Fibroblast of skin of abdomen (primary cell): ENCODE measurements around the gene ZNF638.

Source experiments
- DNase-seq: peaks from one replicate; pipeline ENCODE4 v3.0.0-alpha.2; 2013

Gene ZNF638

DNA sequence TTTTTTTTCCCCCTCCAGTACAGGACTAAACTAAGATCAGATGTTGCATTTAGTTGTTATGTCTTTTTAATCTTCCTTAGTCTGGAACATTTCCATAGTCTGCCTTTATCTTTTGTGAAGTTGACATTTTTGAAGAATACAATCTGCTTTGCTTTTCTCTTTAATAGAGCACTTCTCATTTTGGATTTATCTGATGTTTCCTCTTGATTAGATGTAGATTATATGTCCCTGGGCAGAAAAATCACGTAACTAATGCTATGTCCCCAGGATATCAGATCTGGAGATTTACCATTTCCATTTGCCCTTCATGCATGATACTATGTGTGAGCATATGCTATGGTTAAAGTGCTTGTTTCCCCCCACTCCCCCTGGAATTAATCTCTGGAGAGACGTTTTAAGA is 6.2 kb downstream of the ZNF638 start:
- DNase-seq = no peak

DNA sequence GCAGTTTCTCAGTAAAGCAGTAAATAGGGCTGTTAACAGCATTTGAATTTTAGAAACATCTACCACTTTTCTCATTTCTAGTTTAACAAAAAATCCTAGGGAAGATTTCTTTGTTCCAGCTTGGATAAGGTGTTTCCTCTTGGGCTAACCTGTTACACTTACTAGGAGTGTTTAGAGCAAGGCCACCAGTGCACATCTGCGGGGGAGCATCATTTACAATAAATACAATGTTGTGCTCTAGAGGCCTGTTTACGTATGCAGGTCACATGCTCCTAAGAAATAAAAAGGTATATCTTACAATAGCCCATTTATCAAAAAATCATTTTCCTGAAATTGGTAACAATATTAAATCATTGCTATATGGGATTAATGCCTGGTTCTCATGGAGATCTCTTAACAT is 8.1 kb downstream of the ZNF638 start:
- no peak for DNase-seq

DNA sequence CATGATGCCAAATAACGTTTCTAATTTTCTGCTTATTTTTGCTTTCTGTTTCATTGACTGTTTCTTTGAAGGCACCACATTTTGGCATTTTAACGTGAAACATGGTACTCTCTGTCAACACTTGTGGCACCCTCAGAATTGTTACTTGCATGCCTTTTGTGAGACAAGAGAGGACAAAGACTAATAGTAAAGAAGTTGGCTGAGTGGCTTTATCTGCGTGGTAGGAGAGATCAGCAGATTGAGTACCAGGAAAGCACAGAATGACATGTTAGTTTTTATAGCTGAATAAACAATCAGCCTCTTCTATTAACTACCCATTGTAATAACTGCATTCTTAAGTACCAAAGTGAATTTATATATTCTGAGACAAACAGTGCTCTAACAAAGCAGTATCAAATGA is 8.6 kb downstream of the ZNF638 start:
- DNase-seq = no peak

DNA sequence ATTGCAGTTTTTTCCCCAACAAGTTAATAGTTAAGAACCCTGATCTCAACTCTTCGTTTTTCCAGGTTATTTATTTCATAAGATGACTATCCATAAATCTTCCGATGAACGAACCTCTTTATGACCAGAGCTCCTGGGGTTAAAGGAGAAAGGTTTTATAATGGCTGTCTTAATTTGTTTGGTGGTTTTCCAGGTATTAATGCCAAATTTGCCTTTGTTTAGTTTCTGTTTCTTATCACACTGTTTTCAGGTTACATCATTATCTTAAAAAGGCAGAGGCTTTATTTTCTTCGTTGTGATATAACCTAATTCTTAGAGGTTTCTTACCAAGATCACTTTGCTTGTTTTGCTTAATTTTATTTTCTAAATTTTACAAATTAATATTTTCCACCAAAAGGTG is 10.1 kb downstream of the ZNF638 start:
- DNase-seq = no peak

DNA sequence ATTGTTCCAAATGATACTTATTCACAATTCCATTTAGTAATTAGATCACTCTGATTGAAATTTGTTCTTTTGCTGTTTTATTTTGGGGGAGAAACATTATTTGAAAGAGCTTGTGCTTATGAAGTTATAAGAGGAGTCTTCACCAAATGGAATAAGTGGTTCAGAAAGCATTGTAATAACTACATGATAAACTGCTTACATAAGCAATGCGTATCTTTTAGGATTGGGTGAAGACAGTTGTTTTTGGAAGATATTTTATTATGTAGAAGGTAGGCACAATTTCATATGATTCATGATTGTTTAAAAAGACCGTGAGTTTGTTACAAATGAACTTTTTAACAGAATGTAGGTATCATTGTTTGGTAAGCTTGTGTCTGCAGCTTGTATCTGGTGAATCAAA is 14.5 kb downstream of the ZNF638 start:
- DNase-seq = no peak

DNA sequence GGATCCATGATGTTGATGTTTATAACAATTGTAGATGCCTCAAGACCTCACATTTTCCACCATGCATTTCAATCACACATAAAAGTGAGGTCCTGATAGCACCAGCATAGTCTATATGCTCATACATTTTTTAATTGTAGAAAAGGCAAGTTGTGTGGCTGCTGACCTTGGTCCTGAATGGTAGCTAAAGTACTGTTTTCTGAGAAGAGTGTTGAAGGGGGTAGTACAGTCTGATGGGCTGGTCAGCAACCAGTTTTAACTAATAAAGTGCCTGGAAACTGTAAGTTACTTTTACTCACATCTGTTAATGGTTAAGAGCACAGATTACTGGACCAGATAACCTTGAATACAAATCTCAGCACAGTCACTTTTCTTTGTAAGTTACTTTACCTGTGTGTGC is 15.9 kb downstream of the ZNF638 start:
- DNase-seq = peak; percentile 18

DNA sequence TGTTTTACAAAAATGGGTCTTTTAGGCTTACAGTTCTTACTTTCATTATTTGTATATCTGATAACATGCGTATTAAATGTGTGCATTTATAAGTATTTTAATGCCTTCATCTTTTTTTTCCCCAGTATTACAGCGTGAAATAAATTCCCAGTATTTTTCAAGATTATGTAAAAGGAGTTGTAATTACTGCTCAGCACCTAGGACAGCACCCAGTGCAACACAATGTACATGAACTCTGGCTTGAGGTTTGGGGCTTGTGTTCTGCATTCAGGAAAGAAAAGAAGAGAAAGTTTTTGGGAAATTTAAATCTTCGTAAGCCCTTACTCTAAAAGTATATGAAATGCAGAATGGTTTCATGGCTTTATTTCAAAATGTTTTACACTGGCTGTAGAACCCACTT is 16.7 kb downstream of the ZNF638 start:
- peak; percentile 38 for DNase-seq

DNA sequence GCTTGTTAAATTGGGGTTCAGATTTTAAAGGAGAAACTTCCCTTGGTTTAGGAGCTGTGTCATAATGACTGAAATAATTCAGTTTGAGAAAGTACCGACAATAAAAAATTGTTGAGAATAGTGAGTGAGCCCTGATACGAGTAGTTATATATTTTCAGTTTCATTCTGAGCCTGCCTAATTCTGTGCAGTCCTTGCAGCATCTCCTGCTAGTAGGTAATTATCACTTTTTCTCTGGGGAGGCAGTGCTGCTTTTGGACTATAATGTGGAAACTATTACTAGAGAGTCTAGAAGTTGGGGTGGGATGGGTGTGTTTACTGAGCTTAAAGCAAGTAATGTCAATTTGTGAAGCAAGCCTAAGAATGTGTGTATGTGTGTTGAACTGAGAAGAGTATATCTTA is 21.7 kb downstream of the ZNF638 start:
- DNase-seq = no peak

DNA sequence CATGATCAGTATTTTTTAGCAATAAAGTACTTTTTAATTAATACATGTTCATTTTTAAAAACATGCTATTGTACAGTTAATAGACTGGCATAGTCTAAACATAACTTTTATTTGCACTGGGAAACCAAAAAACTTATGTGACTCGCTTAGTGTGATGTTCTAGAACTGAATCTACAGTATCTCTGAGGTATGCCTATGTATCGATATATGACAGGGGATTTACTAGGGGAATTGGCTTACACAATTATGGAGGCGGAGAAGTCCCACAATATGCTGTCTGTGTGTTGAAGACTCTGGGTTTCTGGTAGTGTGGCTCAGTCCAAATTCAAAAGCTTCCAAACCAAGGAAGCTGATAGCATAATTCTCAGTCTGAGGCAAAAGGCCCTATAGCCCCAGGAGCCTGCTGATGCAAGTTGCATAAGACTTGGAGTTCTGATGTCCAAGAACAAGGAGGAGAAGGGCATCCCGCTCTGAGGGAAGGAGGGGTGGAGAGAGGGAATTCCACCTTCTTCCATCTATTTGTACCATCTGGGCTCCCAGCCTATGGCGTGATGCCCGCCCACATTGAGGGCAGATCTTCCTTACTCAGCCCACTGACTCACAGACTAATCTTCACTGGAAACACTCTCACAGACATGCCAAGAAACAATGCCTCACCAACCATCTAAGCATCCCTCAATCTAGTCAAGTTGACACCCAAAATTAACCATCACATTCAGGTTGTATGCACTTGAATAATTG is 27.5 kb downstream of the ZNF638 start:
- peak; percentile 28 for DNase-seq

DNA sequence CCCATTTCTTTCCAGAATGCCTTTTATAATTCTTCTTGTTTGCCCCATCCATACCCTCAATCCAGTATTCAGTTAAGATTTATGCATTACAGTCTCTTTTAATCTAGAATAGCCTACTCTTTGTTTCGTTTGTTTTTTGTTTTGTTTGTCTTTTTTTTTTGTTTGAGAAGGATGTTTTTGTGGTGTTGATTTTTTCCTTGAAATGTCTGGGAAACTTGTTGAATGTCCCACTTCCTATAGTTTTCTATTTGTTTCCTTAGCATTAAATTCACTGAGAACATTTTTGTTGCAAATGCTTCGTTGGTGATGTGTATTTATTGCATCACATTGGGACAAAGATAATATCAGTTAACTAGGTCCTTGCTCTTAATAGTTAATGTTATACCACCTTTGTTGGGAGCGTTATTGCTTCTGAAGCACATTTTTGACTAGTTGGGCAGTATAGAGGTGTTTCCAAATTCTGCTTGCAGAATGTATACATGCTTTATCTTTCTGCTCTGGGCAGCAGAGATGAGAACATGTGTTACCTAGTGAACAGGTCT is 28.9 kb downstream of the ZNF638 start:
- DNase-seq = no peak

DNA sequence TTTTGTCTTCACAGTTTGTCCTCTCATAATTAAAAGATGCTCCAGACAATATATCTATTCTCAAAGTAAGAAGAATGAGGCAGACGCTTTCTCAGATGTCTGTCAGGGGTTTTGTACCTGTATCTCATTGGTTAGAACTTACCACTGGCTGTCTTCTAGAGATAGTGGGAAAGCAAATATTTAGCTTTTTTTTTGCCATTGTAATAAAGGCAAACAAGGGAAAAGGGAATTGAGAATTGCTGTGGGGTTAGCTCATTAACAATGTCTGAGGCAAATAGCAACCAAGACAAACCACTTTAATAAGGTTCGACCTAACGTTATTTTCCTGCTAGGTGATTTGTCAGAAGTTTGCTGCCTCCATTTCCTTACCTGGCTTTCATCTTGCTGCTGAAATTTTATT is 30.0 kb downstream of the ZNF638 start:
- no peak for DNase-seq

DNA sequence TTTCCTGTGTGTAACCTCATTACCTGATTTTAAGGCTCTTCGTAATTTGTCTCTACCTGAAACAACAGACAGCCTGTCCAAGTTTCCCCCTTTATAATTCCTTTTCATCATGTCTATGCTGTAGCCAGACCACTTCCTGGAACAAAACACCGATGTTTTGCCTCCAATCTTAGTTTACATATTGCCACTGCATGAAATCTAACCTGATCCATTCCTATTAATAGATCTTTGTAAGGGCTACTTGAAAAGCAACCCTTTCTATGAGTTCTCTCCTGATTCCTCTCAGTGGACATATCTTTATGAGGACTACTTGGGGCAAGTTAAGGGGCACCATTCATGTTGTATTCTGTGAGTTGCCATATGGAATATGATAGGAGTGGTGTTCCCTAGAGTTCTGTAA is 30.9 kb downstream of the ZNF638 start:
- DNase-seq = no peak

DNA sequence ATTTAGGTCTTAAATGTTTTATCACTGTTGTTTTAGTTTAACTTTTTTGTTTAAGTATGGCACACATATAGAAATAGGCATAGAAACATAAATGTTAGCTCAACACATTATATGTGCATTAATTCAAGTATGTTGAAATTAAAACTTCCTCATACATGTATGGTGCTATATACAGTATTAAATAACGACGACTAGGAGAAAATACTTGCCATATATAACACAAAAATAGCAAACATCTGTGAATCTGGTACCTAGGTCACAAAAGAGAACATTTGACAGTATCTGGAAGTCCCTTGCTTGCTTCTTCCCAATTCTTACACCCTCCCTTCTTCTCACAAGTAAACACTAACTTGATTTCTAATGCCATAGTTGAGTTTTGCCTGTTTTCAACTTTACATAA is 38.4 kb downstream of the ZNF638 start:
- DNase-seq = no peak

DNA sequence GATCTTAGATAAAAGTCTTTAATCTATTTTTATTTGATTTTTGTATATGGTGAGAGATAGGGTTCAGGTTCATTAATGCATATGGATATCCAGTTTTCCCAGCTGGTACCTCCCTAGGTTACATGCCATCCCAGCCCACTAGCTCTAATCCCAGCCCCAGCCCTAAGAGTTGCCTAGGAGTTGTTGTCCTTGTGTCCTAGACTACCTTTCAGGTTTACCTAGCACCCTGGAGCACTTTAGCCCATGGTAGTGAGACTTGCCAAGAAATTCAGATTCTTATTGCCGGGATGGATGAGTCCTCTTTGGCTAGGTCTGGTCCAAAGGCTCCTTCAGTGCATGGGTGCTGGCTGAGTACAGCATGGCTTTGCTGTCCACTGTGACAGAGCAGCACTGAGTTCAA is 40.5 kb downstream of the ZNF638 start:
- DNase-seq = no peak

DNA sequence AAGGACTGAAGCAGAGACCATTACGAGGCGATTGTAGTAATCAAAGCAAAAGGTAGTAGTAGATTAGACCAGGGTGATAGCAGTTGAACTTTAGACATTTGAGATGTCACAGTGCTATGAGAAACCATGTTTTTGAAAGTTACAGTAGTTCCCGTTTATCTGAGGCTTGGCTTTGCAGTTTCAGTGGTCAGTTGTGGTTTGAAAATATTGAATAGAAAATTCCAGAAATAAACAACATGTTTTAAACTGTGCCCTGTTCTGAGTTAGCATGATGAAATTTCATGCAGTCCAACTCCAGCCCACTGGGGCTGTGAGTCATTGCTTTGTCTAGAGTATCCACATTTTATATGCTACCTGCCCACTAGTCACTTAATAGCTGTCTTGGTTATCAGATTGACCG is 47.5 kb downstream of the ZNF638 start:
- peak; percentile 83 for DNase-seq

DNA sequence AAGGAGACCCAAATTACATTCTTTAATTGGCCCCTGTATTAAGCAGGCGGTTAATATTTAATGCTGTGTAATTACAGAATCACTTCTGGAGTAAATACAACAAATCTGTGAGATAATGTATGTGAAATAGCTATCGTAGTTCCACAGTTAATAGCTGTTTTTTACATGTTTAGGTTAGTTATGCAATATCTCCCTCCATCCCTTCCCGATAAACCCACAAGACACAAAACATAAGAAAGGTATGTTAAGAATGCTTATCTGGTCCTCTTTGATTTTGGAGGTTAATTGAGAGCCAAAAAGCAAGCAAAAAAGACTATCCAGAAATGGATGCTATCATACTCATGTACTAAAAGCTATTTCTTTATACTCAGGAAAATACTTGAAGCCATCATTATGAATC is 49.1 kb downstream of the ZNF638 start:
- peak; percentile 51 for DNase-seq

DNA sequence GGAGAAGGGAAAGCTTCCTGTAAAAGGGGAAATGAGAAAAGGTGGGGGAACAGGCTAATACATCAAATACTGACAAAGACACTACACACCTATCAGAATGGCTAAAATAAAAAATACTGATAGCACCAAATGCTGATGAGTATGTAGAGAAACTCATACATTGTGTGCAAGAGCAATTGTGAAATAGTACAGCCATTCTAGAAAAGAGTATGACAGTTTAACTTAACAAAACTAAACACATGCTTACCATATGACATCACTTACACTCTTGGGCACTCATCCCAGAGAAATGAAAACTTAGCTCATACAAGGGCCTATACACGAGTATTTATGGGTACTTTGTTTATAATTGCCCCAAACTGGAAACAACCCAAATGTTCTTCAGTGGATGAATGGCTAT is 53.4 kb downstream of the ZNF638 start:
- DNase-seq = peak; percentile 74

DNA sequence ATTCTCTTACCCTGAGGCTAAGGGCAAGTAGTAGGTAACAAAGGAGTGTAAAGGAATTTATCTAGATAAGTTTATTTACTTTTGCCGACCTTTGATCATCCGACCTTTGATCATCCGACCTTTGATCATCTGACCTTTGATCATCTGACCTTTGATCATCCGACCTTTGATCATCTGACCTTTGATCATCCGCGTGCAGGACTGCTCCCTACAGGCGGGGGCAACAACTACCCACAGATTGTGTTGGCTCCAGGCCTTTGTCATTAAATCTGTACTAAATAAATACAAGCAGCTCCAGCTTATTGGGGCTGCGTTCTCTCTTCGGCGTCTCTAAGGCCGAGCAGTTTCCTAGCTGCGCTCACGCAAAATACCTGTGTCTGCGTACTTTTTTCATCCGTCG is 56.6 kb downstream of the ZNF638 start:
- no peak for DNase-seq

DNA sequence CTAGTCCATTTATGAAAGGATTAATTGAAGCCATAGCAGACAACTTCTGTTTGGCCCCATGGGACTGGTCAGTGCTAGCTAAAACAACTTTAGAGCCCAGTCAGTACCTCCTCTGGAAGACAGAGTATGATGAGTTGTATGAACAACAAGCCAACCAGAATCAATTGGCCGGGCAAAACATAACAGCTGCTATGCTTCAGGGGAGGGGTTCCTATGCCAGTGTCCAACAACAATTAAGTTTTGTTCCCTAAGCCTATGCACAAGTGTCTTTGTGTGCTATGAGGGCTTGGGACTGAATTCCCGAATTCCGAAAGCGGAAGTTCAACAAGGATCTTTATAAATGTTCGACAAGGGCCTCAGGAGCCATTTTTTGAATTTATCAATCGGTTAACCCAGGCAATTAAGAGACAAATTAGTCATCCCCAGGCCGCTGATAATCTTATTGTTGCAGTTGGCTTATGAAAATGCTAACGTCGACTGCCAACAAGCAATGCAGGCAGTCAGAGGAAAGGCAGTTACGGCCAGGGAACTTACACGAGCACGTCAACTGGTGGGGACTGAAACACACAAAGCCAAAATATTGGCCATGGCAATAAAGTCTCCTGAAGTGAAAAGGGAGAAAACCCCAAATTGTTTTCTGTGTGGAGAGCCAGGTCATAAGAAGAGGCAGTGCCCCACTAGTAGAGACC is 57.9 kb downstream of the ZNF638 start:
- DNase-seq = no peak

DNA sequence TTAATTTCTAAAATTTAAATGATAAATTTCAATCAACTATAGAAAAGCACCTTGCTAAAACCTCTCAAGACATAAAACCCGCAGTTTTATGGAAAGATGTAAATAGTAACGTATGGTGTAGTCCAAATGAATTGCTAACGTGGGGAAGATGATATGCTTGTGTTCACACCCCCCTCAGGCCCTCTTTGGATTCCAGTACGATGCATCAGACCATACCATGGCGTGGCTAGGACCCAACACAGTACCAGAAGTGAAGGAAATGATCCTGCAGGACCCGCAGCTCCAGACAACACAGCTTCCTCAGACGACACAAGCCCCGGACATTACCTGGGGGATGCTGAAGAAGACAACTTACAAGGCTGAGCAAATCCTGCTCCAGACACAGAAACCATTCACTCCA is 61.6 kb downstream of the ZNF638 start:
- no peak for DNase-seq

DNA sequence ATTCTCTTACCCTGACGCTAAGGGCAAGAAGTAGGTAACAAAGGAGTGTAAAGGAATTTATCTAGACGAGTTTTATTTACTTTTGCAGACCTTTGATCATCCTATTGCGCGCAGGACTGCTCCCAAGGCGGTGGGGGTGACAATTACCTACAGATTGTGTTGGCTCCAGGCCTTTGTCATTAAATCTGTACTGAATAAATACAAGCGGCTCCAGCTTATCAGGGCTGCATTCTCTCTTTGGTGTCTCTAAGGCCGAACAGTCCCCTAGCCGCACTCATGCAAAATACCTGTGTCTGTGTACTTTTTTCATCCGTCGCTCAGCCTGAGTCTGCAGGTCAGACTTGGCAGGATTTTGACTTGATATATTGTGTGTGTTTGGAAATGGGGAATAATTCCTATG is 63.9 kb downstream of the ZNF638 start:
- no peak for DNase-seq

DNA sequence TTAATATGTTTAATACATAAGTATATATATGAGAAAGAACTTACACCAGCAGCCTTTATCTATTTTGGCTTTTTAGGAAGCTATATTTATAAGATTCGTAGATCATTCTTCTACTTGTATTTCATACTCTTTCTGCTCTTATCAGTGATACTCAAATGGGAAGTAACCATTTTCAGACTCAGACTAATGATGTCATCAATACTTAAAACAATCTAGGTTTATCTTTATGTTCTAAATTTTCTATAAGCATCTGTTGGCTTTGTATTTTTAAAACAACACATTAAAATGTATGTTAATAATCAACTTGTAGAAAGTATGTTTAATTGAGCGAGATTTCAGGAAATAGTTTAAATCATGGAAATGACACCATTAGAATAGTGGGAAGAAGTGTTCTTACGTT is 70.8 kb downstream of the ZNF638 start:
- no peak for DNase-seq

DNA sequence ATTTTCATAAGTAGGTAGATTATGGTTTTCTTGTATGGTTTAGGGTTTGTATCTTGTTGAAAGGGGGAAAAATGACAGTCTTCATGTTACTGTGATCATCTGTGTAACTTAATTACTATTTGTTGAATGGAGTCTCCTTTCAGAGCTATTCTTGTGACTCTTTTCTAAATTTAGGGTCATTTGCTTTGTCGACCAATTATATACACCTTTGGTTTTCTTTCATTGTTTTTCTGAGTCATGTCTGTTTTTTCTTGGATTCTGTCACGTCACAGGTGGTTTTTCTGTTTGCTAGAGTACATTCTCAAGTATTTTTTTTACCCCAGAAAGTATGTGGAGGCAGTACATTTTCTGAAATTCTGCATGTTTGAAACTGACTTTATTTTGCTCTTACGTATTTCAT is 78.0 kb downstream of the ZNF638 start:
- DNase-seq = no peak

DNA sequence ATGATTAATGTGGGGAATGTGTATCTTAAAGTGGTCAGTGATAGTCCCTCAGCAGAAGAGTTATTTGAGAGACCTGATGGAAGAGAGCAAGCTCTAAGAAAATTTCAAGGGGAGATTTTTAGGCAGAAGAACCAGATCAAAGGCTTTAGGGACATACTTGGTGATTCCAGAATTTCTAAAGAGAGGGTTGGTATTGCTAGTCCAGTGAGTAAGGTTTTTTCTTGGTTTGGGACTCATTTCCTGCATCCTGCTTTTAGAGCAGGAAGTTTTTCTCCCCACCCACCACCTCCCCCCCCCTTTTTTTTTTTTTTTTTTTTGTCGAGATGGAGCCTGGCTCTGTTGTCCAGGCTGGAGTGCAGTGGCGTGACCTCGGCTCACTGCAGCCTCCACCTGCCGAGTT is 79.1 kb downstream of the ZNF638 start:
- DNase-seq = no peak
